ENCODE results near the gene RAPGEF2. TPM values are rescaled to one million over a fixed set of nuclear protein-coding genes. Genes with fewer than 3 reads are reported as not detected.

The RAPGEF2 gene
- total and polyA plus RNA-seq, 9 of the 15 experiments (the other 6 are each of a cell fraction or from before 2014, with no cell fraction given): 3.1 to 32.6 (median 23.1) TPM

DNA sequence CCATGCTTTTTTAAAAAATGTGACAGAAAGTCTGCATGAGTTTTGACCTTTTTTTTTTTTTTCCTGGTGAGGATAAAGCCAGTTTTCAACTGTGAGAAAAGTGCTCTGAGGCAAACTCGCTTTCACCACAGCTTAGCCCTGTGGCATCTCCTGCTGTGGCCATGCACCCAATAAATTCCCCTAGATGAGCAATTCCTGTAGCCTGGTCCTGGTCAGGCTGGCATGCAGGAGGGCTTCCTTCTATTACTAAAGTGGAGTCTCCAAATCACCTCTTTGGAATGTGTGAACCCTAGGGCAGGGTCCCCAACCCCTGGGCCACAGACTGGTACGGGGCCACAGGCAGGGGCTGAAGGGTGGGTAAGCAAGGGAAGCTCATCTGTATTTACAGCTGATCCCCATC, 265.4 kb downstream of the RAPGEF2 start (continued):
- no peak for TF ChIP-seq TFAM (CRISPR knock-in tag; conservative IDR thresholded peaks at IDR 0.05)
- TF ChIP-seq ZNF408 (CRISPR knock-in tag; IDR thresholded peaks at IDR 0.05; ENCODE audit: low read depth): no peak
- no peak for TF ChIP-seq STAG1 (CRISPR knock-in tag; IDR thresholded peaks at IDR 0.05; ENCODE audit: borderline replicate concordance)

DNA sequence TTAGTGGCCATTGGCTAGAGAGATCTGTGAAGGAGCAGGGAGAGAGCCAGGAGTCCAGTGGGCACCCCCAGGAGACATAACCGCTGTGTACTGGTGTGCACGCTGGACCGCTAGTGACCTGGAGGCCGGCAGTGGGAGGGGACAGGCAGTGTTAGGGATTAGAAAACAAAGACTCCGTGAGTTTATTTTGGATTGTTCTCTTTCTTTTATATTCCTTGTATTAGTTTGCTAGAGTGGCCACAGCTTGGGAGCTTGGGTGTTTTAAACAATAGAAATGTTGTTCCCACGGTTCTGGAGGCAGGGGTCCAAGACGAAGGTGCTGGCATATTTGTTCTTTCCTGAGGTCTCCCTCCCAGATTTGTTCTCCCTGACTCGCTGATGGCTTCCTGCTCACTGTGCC, 266.4 kb downstream of the RAPGEF2 start:
- no peaks in the 10 kb centered on the region for H3K9me1 ChIP-seq (ENCODE audit: control insufficient read depth, insufficient read depth, low read length)
- POLR2A ChIA-PET: no interaction called here
- no peaks in the 10 kb centered on the region for H3K9me3 ChIP-seq (replicated peaks; ENCODE audit: control insufficient read depth, insufficient read depth, low read depth, low read length)
- no peak overlapping the region for H3K4me3 ChIP-seq
- H2AFZ ChIP-seq (ENCODE audit: low read depth, low read length): no peak overlapping the region
- FAIRE-seq (no peak), ATAC-seq (peak; percentile 40; the same call in 1 of the 3 replicates), DNase-seq (ENCODE audit: extremely low read depth in 1 of 4, low spot score in 3 of 4) (no peak)
- intact Hi-C loops (cut with micrococcal nuclease) (no loop called here), in situ Hi-C loops (cut with MboI) (no loop called here)
- H3K36me3 ChIP-seq (ENCODE audit: control insufficient read depth, insufficient read depth, low read length): no peaks in the 10 kb centered on the region
- no peak overlapping the region for H3K9ac ChIP-seq (ENCODE audit: insufficient read depth in 1 of 2, low read depth in 2 of 2, low read length in 2 of 2)
- no peak overlapping the region for H3K4me2 ChIP-seq (ENCODE audit: insufficient read depth, low read length)
- BruUV-seq (replicated peaks): no TSS peak
- H3K27me3 ChIP-seq (ENCODE audit: control insufficient read depth in 2 of 2, insufficient read depth in 2 of 2, low read length in 2 of 2): peaks cover 3 to 17% of the 10 kb centered on the region in 2 experiments; a peak in 4 of 5 replicates
- CTCF ChIA-PET (ENCODE audit: low intra/inter-chr PET ratio): no interaction called here
- H3K27ac ChIP-seq (ENCODE audit: extremely low read depth, low read depth, low read length): no peak overlapping the region
- TF ChIP-seq, protein P1, sequence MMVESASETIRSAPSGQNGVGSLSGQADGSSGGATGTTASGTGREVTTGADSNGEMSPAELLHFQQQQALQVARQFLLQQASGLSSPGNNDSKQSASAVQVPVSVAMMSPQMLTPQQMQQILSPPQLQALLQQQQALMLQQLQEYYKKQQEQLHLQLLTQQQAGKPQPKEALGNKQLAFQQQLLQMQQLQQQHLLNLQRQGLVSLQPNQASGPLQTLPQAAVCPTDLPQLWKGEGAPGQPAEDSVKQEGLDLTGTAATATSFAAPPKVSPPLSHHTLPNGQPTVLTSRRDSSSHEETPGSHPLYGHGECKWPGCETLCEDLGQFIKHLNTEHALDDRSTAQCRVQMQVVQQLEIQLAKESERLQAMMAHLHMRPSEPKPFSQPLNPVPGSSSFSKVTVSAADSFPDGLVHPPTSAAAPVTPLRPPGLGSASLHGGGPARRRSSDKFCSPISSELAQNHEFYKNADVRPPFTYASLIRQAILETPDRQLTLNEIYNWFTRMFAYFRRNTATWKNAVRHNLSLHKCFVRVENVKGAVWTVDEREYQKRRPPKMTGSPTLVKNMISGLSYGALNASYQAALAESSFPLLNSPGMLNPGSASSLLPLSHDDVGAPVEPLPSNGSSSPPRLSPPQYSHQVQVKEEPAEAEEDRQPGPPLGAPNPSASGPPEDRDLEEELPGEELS (CRISPR knock-in tag; IDR thresholded peaks at IDR 0.05; ENCODE audit: borderline replicate concordance): no peak
- no peak for TF ChIP-seq NR3C1 (CRISPR knock-in tag; IDR thresholded peaks at IDR 0.05)
- TF ChIP-seq CREBBP (IDR thresholded peaks at IDR 0.05; ENCODE audit: low read depth, low read length): no peak
- H3K79me2 ChIP-seq (ENCODE audit: control insufficient read depth, insufficient read depth, low read length): no peaks in the 10 kb centered on the region
- H4K20me1 ChIP-seq (replicated peaks; ENCODE audit: control insufficient read depth, insufficient read depth, low read length): no peaks in the 10 kb centered on the region
- WGBS (ENCODE audit: insufficient coverage, low coverage, missing lambda C conversion rate): 13% methylated on average over 8 of the region's 8 CpGs
- H3K4me1 ChIP-seq (replicated peaks in 1 of 2; ENCODE audit: control insufficient read depth in 2 of 2, insufficient read depth in 2 of 2, low read length in 2 of 2): no peaks in the 10 kb centered on the region; a peak in 1 of 5 replicates
